T-helper 9 cell (primary cell): ENCODE results near the gene P4HB.

Experiments used
- DNase-seq: peaks from one replicate; pipeline ENCODE4 v3.0.0-alpha.2; 2020

Gene P4HB

DNA sequence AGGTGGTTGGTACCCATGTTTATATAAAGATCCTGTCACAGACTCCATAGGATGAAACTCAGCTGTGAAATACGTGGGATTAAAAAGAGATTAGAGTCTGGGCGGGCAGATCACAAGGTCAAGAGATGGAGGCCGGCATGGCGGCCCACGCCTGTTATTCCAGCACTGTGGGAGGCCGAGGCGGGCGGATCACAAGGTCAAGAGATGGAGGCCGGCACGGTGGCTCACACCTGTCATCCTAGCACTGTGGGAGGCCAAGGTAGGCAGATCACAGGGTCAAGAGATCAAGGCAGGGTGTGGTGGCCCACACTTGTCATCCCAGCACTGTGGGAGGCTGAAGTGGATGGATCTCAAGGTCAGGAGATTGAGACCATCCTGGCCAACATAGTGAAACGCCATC lies 35.1 kb upstream of the P4HB start:
- no peak for DNase-seq

DNA sequence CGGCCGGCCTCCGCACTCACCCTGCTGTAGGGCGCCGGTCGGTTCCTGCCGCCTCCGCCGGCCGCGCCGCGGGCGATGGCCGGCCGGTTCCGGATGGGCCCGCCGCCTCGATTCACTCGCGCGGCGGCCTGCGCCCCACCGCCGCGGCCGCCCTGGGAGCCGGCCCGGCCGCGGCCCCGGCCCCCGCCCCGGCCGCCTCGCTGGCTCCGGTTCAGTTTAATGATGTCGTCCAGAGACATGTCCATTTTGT lies 30.9 kb upstream of the P4HB start:
- no peak for DNase-seq

DNA sequence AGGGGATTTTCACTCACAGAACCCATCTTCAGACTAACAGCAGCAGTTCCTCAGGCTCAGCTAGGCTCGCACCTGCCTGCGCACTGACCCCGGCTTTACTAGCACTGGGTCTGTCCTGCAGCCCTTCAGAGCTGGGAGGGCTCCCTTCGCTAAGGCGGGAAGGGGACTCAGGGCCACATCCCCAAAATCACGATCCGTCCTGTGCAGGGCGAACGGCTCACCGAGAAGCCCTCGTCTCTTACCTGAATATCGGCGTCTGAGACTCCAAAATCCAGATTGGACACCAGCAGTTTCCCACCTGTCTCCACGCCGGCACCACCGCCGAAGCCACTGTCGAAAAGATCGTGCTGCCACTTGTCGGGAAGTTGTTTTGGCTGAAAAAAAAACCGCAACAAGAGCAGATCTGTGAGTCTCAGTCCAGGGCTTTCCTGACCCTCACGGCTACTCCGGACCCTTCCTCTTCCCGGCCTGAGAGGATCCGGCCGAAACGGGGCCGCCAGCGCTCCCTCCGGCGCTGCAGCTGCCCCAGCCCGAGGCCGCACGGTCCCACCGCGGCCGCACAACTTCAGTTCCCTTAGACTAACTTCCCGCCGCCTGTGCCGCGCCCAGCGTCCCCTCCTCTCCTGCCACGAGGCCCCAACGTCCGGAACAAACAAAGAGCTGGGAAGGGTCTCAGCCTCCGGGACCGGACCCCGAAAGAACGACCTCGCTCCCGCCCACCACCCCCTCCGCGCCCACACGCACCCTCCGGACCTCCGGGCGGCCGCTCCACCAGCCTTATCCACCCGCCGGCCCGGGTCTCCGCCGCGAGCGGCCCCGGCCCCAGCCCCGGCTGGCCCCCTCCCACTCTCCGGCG lies 30.3 kb upstream of the P4HB start:
- no peak for DNase-seq

DNA sequence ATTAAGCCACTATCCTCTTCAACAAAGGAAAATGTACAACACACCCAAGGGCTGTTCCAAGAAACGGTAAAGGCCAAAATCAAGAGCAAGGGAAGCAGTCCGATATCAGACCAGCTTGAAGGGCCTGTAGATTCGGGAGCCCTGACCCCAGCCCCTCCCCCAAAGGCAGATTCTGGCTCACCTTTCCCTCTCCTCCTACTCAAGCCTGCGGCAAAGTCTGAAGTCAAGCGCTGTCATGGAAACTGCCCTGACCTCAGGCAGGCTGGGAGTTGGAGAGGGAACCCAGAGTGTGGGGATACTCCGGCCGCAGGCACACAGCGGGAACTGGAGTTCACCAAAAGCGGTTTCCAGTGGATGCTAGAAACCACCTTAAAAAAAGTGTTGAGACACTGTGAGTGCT lies 29.3 kb upstream of the P4HB start:
- no peak for DNase-seq

DNA sequence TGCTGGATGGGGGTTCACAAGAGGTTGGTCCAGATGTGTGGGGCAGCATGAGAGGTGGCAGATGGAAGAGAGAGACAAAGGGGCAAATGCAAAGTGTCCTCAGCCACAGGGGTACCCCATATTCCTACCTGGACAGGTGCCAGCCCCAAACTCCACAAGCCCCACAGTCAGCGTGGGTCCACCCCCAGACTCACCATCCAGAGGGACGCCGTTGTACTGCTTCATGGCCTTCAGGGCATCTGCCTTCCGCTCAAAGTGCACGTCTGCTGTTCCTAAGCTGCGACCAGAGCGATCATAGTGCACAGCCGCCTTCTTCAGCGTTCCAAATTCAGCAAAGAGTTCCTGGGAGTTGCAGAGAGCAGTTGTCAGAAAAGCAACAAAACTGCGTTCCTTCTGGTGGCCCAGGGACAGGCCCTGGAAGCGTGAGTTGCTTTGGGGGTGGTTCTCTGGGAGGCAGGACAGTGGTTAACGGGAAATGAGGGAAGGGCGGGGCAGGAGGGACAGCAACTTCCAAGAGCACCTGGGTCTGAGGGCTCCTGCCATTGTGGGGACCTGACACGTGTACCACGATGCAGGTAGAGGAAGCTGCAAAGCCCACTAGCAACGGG lies 28.8 kb upstream of the P4HB start:
- no peak for DNase-seq

DNA sequence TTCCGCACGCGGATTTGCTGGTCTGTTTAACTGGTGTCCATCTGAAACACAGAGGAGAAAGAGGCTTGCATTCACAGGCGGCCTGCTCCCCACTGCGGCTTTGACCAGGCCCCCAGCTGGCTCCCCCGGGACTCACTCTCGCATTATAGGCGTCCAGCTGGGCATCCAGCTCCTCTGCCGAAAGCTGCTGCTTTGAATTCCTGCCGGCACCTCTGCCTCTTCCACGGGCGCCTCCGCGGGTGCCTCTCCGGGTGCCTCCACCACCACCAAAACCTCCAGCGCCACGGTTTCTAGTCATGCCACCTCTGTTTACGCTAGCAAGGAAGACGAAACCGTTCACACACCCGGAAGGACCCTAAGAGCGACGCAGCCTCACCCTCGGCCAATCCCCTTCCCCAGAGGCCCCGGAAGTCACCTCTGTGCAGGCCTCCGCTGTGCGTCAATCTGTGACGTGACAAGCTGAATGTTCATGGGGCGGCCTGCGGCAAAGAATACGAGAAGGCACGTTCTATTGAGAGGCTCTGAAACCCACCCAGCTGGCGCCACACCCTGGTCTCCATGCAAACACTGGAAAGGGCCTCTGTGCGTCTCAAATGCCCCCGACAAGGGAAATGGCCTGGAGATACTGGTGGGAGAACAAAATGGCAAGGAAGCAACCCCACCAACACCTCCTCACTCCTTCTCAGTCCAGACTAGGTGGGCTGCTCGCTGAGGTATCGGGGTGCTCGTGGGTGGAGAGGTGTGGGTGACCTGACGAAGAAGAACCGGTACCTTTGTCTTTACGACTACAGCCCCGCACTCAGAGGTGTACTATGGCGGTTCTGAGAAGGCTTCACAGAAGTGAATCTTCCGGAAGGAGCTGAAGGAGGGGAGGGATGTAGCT lies 28.0 kb upstream of the P4HB start:
- DNase-seq, result no peak

DNA sequence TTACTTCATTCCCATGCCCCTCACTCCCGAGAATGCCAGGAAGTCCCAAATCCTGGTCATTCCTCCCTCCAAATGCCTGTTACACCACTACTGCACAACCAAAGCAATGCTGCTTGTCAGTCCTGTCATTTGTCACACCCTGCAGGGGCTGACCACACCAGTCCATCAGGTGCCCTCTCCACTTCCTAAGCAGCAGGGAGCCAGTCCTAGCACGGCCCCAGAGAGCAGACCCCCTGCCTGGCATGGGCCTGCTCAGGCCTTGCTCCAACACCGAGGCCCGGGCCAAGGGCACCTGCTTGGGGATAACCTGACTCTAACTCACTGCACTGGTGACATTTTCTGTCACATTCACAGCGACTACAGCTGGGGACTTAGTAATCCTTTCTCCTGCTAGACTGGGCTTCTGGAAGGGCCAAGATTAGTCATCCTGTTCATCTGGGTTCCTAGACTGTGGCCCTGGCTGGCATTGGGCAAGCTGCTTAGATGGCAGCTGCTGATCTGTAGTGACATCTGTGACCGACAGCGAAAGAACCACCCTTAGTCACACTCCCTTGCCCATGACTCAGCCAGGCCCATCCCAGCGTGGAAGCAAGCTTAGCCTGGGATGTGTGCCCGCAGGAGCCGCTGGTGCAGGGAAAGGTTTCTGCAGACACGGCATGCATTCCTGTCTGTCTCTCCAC lies 25.7 kb upstream of the P4HB start:
- no peak for DNase-seq

DNA sequence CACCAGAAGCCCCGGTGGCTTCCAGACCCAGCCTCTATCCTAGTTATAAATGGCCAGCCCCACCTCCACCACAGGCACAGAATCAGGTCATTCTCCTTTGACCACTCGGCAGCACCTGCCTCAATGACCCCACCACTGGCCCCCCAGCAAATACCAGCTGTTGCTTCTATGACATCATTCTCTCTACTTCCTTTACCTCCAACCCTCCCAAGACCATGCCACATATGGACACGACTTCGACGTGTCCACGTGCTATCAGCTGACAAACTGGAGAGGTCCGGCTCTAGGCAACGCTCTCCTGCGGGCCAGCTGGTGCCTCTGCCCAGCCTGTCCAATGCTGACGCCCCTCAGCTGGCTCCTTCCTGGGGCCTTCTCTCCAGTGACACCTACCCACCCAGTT lies 25.1 kb upstream of the P4HB start:
- no peak for DNase-seq

DNA sequence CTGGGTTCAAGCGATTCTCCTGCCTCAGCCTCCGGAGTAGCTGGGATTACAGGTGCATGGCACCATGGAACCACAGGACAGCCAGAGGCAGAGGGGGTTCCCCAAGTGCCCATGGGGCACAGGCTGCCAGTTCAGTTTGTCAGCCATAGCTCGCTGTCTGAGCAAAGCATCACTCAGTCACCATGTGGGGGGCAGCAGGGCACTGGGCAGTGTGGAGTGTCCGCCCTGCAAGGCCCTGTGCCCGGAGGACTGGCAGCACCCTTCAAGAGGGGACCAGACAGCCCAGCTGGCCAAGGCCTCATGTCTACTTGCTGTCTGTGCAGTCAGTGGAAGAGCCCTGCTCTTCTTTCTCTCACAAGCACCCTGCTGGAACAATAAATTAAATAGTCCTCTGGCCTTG lies 24.6 kb upstream of the P4HB start:
- DNase-seq, result no peak

DNA sequence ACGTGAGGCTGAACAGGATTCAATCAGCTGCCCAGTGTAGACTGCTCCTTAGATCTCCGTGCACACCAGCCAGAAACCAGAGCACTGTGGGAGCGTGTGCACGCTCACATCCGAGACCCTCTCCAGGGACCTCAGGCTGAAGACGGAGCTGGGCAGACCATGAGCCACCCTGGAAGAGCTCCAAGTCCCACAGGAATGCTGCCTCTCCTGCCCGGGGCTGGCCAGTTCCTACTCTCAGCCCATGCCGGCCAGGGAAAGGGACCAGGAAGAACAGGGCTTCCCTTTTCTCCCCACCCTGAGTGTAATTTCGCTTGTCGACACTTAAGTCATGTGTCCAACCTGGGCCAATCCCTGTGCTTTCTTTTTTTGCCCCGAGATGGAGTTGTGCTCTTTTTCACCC lies 24.2 kb upstream of the P4HB start:
- no peak for DNase-seq

DNA sequence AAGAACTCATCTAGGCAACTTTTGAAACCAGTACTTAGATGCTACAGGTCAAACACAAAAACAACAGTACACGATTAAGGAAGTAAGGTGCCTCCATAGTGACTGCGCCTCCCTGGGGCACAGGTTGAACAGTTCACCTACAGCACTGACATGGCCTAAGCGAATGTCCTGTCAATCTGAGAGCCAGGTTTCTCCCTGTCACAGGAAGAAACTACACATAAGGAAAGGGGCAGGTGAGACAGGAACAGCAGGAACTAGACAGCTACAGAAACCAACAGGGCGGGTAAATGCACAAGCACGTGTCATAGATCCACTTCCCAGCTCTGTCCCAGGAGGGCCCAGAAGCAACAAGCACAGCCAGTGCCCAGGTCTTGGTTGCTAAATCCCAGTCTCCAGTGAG lies 18.8 kb upstream of the P4HB start:
- DNase-seq, result no peak

DNA sequence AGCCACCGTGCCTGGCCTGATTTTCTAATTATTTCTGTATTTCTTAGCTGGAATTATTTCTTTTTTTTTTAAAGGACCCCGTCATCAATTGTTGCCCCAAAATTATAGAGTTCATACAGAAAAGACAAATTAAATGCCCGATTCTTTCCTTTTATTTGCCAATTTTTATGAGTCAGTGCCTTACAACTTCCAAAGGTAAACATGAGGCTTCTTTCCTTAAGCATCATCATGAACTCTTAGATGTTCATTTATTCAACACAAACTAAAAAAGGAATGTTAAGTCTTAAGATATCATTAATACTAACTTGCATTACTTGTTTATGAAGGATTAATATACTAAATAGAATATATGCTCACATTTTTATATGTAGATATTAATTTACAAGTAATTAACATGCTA lies 18.0 kb upstream of the P4HB start:
- no peak for DNase-seq

DNA sequence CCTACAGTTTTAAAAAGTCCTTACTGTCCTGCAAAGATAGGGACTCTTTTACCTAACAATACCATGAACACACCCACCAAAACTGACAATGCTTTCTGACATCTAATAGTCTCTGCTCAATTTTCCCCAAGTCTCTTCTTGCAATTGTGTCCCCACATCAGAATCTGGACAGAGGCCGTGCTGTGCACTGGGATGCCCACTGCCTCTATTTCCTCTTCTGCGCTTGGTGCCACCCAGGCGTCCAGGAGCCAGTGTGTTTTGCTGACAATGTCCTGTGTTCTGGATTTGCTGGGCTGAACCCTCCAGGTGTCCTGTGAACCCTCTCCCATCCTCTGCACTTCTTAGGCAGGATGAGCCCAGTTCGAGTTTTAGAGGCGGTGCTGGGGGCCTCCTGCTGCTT lies 17.2 kb upstream of the P4HB start:
- DNase-seq, result no peak

DNA sequence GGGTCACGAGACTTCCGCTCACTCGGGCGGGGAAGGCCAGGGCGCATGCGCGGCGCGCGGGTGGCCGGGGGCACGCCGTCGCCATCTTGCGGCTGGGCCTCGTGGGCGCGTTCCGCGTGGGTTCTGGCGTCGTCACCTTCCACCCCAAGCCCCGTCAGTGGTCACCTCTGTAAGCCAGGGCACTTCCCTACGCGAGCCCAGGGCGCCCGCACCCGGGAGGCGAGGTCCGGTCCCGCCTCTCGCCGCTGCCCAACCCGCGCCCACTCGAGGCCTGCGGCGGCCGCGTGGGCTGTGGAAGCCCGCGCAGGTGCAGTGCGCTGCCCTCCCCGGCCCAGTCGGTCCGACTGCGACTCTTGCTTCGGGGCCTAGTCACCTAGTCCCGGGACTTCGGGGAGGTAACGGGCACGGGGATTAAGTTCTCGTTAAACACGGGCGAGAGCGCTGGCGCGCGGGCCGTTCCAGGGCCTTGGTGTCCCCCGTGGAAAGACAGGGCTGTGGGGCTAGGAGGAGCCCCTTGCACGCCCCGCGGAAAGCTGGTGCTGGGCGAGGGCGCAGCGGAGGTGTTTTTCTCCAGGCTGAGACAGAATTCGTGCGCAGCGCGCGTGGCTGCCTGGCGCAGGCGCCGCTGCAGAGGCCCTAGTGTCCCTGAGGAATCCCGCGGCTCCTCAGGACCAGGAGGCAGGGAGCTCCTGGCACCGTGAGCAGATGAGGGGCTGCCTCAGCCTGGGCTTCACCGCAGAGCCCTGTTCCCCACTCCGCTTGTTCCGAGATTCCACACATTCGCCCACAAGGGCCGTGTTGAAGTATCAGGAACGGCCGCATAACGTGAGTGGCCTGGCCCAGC lies 11.3 kb upstream of the P4HB start:
- peak; percentile 95 for DNase-seq

DNA sequence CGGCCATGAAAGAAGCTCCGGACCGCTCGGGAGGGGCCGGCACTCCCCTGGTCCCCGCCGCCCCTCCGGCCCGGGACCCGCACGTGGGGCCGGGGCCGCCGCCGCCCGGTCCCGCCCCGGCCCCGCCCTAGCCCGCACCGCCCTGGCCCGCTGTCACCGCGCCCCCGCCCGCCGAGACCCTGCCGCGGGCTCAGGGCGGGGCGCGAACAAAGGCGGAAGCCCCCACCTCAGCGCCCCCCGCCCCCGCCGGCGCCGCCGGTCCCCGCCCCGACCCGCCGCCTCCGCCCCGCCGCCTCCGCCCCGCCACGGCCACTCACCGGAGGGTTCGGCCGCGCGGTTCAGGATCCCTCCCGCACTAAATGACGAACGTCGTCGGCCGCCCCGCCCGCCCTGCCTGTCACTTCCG lies 10.6 kb upstream of the P4HB start, which contains the start of gene ARHGDIA:
TSS of gene ARHGDIA (minus strand) at position 357 of the 406 bp plus-strand sequence. CDS start 1,407 bp downstream, outside the sequence.
- no peak for DNase-seq

DNA sequence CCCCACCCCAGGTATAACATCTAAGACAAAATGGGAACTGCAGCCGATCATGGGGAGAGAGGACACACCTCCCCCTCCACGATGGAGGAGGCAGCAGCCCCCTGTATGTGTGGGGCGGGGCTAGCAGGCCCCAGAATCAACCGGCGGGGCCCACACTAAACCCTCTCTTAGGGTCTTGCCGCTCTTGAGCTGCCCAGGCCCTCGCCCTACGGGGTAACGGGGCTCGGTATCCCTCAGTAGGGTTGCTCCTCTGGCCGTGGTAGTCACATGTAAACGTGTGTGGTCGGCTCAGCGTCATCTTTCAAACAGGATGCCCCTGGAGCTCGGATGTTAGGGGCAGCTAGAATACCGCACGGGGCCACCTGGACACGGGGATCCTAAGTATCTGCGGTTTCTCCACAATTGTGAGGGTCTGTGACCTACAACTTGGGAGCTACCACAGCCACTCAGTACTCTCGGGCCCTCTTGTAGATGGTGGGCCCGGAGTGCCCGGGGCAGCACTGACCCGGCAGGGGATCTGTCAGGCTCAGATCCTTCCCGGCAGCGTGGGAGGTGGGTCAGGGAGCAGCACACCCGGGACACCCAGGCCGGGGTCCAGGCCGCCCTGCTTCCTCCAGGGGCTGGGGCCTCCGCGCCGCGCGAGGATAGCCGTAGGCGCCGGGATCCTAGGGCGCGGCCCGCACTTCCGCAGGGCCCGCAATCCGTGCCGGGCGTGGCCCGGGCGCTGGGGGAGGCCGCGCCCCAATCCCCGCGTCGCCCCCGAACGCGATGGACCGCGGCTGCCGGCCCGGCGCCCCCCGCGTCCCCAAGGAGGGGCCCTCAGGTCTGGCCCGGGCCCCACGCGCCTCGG lies 10.0 kb upstream of the P4HB start:
- DNase-seq, result no peak

DNA sequence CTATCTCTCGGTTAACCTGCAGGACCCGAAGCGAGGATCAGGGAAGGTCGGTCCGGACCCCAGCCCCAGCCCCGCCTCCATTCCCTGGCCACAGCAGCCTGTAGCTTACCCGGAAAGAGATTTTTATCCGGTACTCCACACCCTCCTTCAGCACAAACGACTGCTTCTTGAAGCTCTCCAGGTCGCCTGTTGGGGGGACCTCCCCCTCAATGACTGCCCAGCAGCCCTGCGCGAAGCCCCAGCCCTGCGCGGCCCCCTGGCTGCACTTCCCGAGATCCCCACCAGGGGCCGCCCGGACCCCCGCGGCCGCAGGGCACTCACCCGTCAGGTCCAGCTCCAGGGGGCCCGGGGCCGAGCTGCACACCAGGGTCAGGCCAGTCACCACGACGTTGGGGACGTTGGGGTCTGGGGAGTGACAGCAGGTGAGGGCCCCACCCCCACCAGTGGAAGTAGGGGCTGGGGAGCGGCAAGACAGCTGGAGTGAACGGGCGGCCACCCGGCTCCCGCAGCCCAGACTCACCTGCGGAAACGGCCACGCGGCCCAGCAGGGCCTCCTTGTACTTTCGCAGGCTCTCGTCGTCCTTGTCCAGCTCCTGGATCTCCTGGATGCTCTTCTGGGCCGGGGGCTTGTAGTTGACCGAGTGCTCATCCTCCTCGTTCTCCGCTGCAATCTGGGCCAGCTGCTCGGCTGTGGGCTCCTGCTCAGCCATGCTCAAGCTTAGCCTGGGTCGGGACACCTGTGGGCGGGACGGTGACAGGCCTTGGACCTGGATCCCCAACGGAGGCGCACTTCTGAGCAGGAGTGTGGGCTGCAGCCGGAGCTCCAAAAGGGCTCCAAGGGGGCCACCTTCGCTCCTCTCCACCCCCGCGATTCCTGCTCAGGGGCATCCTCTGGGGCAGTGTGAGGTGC lies 9.1 kb upstream of the P4HB start:
- no peak for DNase-seq

DNA sequence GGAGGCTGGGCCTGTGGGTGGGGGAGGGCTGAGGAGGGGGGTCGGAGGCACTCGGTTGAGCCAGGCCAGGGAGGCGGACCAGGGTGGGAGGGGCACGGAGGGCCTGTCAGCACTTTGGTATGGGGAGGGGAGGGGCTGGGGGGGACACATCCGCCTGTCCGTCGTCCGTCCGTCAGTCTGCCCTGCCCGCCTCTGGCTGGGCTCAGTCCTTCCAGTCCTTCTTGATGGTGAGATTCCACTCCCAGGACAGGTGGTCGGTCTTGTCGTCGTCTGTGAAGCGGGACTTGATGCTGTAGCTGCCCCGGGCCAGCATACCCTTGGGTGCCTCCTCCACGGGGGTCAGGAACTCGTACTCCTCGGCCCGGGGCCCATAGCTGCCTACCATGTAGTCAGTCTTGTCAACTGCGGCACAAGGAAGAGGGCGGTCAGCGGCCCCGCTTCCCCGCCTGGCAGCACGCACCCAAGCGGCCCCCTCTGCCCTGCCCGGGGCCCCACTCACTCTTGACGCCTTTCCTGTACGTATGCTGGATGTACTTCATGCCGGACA lies 8.4 kb upstream of the P4HB start:
- no peak for DNase-seq

DNA sequence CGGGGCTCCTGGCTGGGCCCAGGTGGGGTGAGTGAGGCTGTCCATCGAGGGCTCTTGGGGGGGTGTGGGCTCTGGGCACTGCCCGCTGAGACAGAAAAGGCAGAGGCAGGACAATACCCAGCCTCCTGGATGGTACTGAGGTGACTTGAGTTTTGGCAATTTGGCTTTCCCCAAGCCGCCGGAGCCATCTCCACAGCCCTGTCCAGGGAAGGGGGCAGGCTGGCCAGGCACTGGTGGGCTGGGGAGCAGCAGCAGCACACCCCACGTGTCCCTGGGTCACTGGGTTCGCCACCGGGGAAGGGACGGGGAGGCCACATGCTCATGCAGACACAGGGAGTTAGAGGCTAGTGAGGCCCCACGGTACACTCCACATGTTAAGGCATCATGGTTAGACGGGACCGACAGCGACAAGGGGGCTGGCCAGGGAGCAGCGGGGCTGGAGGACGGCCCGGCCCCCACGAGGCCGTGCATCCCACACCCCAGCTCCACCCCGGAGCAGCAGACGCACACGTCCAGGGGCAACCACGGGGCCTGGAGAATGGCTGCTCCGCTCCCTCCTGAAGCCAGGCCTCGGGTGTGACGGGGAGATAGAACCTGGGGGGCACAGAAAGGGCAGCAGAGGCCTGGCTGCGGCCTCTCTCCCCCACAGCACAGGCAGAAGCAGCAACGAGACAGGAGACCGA lies 7.8 kb upstream of the P4HB start:
- no peak for DNase-seq
